Calu3 (cell line): ENCODE results near the gene COL26A1. TPM values are rescaled to one million over a fixed set of nuclear protein-coding genes. Genes with fewer than 3 reads are reported as not detected.

Source experiments
- BruUV-seq: library from RNA; stranded (reverse); fragments of 400-500 nt; replicated peaks from 2 replicates; lab custom pipeline; 2021; lab: Mats Ljungman, UMichigan
- CTCF ChIA-PET: fragments of 300-600 bp; sonication (Branson Sonifier 250); formaldehyde crosslinking; loops from one replicate; lab custom pipeline; 2022; ENCODE audit warnings: antibody characterized with exemption; lab: Charles Lee
- DNase-seq: peaks from one replicate; pipeline ENCODE4 v3.0.0; 2022
- H3K27ac Mint-ChIP-seq: one replicate; pipeline ENCODE4 v1.8.0; 2022; ENCODE audit warnings: mixed read lengths; ENCODE audit not compliant: unreplicated experiment
- H3K27me3 Mint-ChIP-seq: one replicate; pipeline ENCODE4 v1.8.0; 2022; ENCODE audit warnings: mixed read lengths; ENCODE audit not compliant: unreplicated experiment
- H3K36me3 Mint-ChIP-seq: one replicate; pipeline ENCODE4 v1.8.0; 2022; ENCODE audit warnings: mild to moderate bottlenecking, moderate library complexity, mixed read lengths; ENCODE audit not compliant: insufficient read depth, unreplicated experiment
- H3K4me1 Mint-ChIP-seq: one replicate; pipeline ENCODE4 v1.8.0; 2022; ENCODE audit warnings: mild to moderate bottlenecking, low read depth, mixed read lengths; ENCODE audit not compliant: unreplicated experiment
- H3K4me3 Mint-ChIP-seq: one replicate; pipeline ENCODE4 v1.8.0; 2022; ENCODE audit warnings: mild to moderate bottlenecking, low read depth, moderate library complexity, mixed read lengths; ENCODE audit not compliant: unreplicated experiment
- H3K9me3 Mint-ChIP-seq: one replicate; pipeline ENCODE4 v1.8.0; 2022; ENCODE audit warnings: low read depth, mixed read lengths; ENCODE audit not compliant: unreplicated experiment
- CTCF ChIP-seq: fragments of 200-600 bp; IDR thresholded peaks from one replicate; pipeline ENCODE4 v1.8.0; 2022; ENCODE audit warnings: antibody characterized with exemption; ENCODE audit not compliant: unreplicated experiment
- intact Hi-C: fragments of 100-400 bp; cut with micrococcal nuclease; formaldehyde crosslinking; loops from one replicate; pipeline ENCODE4 v1.10.0; 2022; ENCODE audit not compliant: unreplicated experiment
- total RNA-seq: library from RNA; stranded (reverse); gene quantifications from 2 replicates; pipeline ENCODE4 v1.2.3, GENCODE V29; 2022

Gene COL26A1
- total RNA-seq, 1 experiment from 2014 or later: not detected

- no peak overlapping the region for H3K27ac Mint-ChIP-seq
- H3K27me3 Mint-ChIP-seq: peaks cover 36% of the 10 kb centered on the region
- intact Hi-C loops: no loop called here
- no TSS peak for BruUV-seq
- TF ChIP-seq CTCF: no peak
- no peak for DNase-seq
- CTCF ChIA-PET: no interaction called here
- H3K4me3 Mint-ChIP-seq: no peak overlapping the region
- no peaks in the 10 kb centered on the region for H3K36me3 Mint-ChIP-seq
- H3K9me3 Mint-ChIP-seq: no peaks in the 10 kb centered on the region
- no peaks in the 10 kb centered on the region for H3K4me1 Mint-ChIP-seq
These were observed 57.8 kb downstream of the COL26A1 start for GRCh38 chr7:101420436-101420835.

GRCh38 chr7:101422356-101423195, 59.9 kb downstream of the COL26A1 start:
- Mint-ChIP-seq H3K4me1 (no peaks in the 10 kb centered on the region), H3K36me3 (no peaks in the 10 kb centered on the region), H3K4me3 (no peak overlapping the region), H3K9me3 (no peaks in the 10 kb centered on the region), H3K27me3 (peaks cover 29% of the 10 kb centered on the region), H3K27ac (no peak overlapping the region)
- TF ChIP-seq CTCF: no peak
- CTCF ChIA-PET: interaction anchor here (0.6 kb wide), 1 partner anchor 612 kb away, joined by 3 read pairs; no protein-coding TSS in a partner anchor
- BruUV-seq: no TSS peak
- no peak for DNase-seq
- intact Hi-C loops: no loop called here

GRCh38 chr7:101426303-101427011, 63.8 kb downstream of the COL26A1 start:
- Mint-ChIP-seq H3K36me3 (no peaks in the 10 kb centered on the region), H3K27ac (no peak overlapping the region), H3K9me3 (no peaks in the 10 kb centered on the region), H3K4me1 (no peaks in the 10 kb centered on the region), H3K27me3 (peaks cover 42% of the 10 kb centered on the region), H3K4me3 (no peak overlapping the region)
- no peak for DNase-seq
- no peak for TF ChIP-seq CTCF
- no TSS peak for BruUV-seq
- intact Hi-C loops: no loop called here
- CTCF ChIA-PET: interaction anchor here (0.9 kb wide), 1 partner anchor 15 kb away, joined by 3 read pairs; no protein-coding TSS in a partner anchor

- no peak overlapping the region for H3K27ac Mint-ChIP-seq
- H3K4me3 Mint-ChIP-seq: no peak overlapping the region
- no peak for DNase-seq
- CTCF ChIA-PET: no interaction called here
- BruUV-seq: no TSS peak
- no peak for TF ChIP-seq CTCF
- no peaks in the 10 kb centered on the region for H3K4me1 Mint-ChIP-seq
- intact Hi-C loops: no loop called here
- no peaks in the 10 kb centered on the region for H3K36me3 Mint-ChIP-seq
- H3K9me3 Mint-ChIP-seq: no peaks in the 10 kb centered on the region
- H3K27me3 Mint-ChIP-seq: peaks cover 60% of the 10 kb centered on the region
These were observed 65.6 kb downstream of the COL26A1 start for GRCh38 chr7:101428093-101428866.
